ENCODE measurements around the gene TIE1.

TIE1 gene

DNA sequence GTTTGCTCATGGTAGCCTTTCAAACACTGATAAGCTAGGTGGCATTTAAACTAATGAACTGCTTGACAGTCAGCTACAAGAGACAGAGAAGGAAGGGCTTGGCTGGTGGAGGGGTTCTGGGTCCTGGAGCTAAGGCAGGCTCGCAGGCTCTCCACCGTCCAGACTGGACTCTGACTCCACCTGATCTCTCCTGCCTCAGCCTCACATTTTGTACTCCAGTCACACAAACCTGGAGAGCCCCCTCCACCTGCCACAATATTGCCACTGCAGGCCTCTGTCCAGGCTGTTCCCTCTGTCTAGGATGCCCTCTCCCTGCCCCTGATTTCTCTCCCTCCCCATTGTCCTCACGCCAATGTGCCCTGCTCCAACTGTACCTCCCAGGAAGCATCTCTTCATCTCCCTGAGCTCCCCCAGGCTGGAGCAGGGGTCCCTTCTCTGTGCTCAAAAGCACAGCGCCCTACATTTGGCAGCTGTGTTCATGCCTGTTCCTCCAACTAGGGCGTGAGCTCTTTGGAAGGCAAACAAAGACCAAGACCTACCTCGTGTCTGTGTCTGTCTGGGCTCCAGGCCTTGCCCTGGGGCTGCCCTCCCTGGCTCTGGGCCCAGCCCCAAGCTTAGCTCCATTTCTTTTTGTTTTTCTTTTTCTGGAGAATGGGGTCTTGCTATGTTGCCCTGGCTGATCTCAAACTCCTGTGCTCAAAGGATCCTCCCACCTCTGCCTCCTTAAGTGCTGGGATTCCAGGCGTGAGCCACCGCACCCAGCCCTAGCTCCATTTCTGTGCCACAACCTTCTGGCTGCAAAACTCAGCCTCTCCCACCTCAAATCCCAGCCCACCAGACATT is 2.9 kb downstream of the TIE1 start:
- no peak overlapping the region for H3K4me3 Mint-ChIP-seq
- DNase-seq (ENCODE audit: low spot score in 2 of 2) (no peak), ATAC-seq (replicated peaks; ENCODE audit: extremely low read depth, poor library complexity, severe bottlenecking) (no peak)
- H3K27me3 Mint-ChIP-seq = peaks cover 50% of the 10 kb centered on the region
- no peaks in the 10 kb centered on the region for H3K9me3 Mint-ChIP-seq
- no peaks in the 10 kb centered on the region for H3K4me1 Mint-ChIP-seq
- H3K27ac Mint-ChIP-seq (ENCODE audit: low read depth) = no peak overlapping the region
- peaks cover 3% of the 10 kb centered on the region for H3K36me3 Mint-ChIP-seq (ENCODE audit: insufficient read depth)

DNA sequence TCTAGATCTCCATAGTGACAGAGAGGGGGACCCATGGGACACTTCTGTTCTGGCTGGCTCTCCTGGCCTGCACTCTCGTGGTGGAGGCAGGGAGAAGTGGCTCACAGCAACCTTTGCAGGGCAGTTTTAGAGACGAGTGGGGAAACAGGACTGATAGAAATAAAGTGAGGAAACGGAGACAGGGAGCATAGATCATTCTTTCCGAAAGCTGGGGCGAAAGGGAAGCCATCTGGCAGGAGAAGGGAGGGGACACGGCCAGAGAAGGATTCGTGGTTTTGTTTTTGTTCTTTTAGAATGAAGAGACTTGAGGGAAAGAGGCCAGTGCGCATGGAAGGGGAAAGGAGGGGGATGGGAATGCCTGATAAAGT is 3.5 kb downstream of the TIE1 start:
- H3K27ac Mint-ChIP-seq (ENCODE audit: low read depth) = no peak overlapping the region
- peaks cover 52% of the 10 kb centered on the region for H3K27me3 Mint-ChIP-seq
- H3K4me3 Mint-ChIP-seq = no peak overlapping the region

DNA sequence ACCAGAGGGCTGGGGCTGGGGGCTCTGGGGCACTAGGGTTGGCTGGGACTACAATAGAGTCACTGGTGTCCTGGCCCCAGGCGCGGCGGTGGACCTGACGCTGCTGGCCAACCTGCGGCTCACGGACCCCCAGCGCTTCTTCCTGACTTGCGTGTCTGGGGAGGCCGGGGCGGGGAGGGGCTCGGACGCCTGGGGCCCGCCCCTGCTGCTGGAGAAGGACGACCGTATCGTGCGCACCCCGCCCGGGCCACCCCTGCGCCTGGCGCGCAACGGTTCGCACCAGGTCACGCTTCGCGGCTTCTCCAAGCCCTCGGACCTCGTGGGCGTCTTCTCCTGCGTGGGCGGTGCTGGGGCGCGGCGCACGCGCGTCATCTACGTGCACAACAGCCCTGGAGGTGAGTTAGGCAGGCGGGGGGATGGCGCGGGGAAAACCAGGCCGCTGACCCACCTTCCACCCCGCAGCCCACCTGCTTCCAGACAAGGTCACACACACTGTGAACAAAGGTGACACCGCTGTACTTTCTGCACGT is 4.1 kb downstream of the TIE1 start:
- Mint-ChIP-seq H3K9me3 (no peaks in the 10 kb centered on the region), H3K27me3 (peaks cover 52% of the 10 kb centered on the region), H3K27ac (ENCODE audit: low read depth) (no peak overlapping the region), H3K36me3 (ENCODE audit: insufficient read depth) (peaks cover 3% of the 10 kb centered on the region), H3K4me1 (no peaks in the 10 kb centered on the region), H3K4me3 (no peak overlapping the region)
- ATAC-seq (replicated peaks; ENCODE audit: extremely low read depth, poor library complexity, severe bottlenecking) (no peak), DNase-seq (ENCODE audit: low spot score in 2 of 2) (no peak)

More for the DNA sequence above, 3.5 kb downstream of the TIE1 start:
- ATAC-seq (replicated peaks; ENCODE audit: extremely low read depth, poor library complexity, severe bottlenecking) = no peak
- Mint-ChIP-seq H3K9me3 (no peaks in the 10 kb centered on the region), H3K4me1 (no peaks in the 10 kb centered on the region), H3K36me3 (ENCODE audit: insufficient read depth) (peaks cover 3% of the 10 kb centered on the region)
- no peak for DNase-seq (ENCODE audit: low spot score in 2 of 2)

DNA sequence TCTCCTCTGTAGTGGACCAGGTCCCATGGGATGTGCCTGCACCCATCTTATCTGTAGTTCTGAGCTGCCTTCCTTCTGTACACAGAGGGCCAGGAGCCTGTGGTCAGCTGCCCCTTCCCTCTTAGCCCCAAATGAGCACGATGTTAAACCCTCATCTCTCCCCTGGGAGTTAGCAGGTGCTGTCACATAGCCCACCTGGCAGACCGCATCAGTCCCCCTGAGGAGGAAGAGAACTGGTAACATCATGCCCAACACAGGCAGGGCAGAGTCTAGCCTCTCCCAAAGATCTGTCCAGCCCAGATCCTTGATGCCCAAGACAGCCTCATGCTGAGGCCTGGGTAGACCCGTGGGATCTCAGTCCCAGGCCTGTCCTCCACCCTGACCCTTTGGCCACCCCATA is 4.7 kb downstream of the TIE1 start:
- Mint-ChIP-seq H3K4me3 (no peak overlapping the region), H3K4me1 (no peaks in the 10 kb centered on the region), H3K36me3 (ENCODE audit: insufficient read depth) (peaks cover 3% of the 10 kb centered on the region), H3K27ac (ENCODE audit: low read depth) (no peak overlapping the region), H3K9me3 (no peaks in the 10 kb centered on the region), H3K27me3 (peaks cover 52% of the 10 kb centered on the region)
- ATAC-seq (replicated peaks; ENCODE audit: extremely low read depth, poor library complexity, severe bottlenecking) (no peak), DNase-seq (ENCODE audit: low spot score in 2 of 2) (no peak)

DNA sequence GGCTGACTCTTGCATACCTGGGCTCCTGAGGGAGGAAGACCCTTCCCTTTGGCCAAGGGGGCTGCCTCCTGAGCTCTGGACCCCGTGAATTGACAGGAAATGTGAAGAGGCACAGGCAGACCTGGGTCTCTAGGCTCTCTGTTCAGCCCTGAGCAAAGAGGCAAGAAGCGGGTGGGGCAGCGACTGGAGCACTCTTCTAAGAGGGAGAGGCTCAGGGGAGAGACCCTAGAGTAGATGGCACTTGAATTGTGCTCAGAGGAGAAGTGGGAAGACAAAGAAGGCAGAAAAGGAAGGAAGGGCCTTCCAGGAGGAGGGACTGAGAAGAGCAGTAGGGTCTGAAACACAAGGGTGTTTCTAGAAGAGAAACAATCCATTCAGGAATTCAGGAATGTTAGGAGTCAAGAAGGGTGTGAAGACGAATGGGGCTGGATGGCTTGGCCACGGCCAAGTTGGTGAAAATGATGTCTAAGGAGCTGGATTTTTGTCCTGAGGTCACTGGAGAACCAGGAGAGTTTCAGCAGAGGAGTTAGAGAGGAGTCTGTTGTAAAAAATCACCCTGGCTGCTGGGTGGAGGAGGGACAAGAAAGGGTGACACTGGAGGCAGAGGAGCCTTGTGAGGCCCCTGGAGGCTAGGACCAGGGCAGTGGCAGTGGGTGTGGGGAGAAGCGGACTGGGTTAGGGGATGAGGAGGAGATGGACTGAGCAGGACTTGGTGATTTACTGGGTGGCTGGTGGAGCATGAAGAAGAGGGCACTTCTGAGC is 5.3 kb downstream of the TIE1 start:
- no peaks in the 10 kb centered on the region for H3K9me3 Mint-ChIP-seq
- DNase-seq (ENCODE audit: low spot score in 2 of 2) (no peak), ATAC-seq (replicated peaks; ENCODE audit: extremely low read depth, poor library complexity, severe bottlenecking) (no peak)
- no peak overlapping the region for H3K4me3 Mint-ChIP-seq
- no peaks in the 10 kb centered on the region for H3K4me1 Mint-ChIP-seq
- no peak overlapping the region for H3K27ac Mint-ChIP-seq (ENCODE audit: low read depth)
- H3K36me3 Mint-ChIP-seq (ENCODE audit: insufficient read depth) = peaks cover 3% of the 10 kb centered on the region
- peaks cover 52% of the 10 kb centered on the region for H3K27me3 Mint-ChIP-seq

- Mint-ChIP-seq H3K27me3 (peaks cover 50% of the 10 kb centered on the region), H3K4me1 (no peaks in the 10 kb centered on the region), H3K9me3 (no peaks in the 10 kb centered on the region), H3K4me3 (no peak overlapping the region), H3K27ac (ENCODE audit: low read depth) (no peak overlapping the region), H3K36me3 (ENCODE audit: insufficient read depth) (peaks cover 3% of the 10 kb centered on the region)
- ATAC-seq (replicated peaks; ENCODE audit: extremely low read depth, poor library complexity, severe bottlenecking) = no peak
- no peak for DNase-seq (ENCODE audit: low spot score in 2 of 2)
Observed at GRCh38 chr1:43306688-43307457, 6.1 kb downstream of the TIE1 start.

GRCh38 chr1:43307458-43308158 is 6.8 kb downstream of the TIE1 start:
- ATAC-seq (replicated peaks; ENCODE audit: extremely low read depth, poor library complexity, severe bottlenecking) = no peak
- H3K27me3 Mint-ChIP-seq = peaks cover 43% of the 10 kb centered on the region
- H3K4me1 Mint-ChIP-seq = no peaks in the 10 kb centered on the region
- no peak overlapping the region for H3K27ac Mint-ChIP-seq (ENCODE audit: low read depth)
- H3K9me3 Mint-ChIP-seq = no peaks in the 10 kb centered on the region
- H3K36me3 Mint-ChIP-seq (ENCODE audit: insufficient read depth) = peaks cover 3% of the 10 kb centered on the region
- no peak for DNase-seq (ENCODE audit: low spot score in 2 of 2)
- H3K4me3 Mint-ChIP-seq = no peak overlapping the region

DNA sequence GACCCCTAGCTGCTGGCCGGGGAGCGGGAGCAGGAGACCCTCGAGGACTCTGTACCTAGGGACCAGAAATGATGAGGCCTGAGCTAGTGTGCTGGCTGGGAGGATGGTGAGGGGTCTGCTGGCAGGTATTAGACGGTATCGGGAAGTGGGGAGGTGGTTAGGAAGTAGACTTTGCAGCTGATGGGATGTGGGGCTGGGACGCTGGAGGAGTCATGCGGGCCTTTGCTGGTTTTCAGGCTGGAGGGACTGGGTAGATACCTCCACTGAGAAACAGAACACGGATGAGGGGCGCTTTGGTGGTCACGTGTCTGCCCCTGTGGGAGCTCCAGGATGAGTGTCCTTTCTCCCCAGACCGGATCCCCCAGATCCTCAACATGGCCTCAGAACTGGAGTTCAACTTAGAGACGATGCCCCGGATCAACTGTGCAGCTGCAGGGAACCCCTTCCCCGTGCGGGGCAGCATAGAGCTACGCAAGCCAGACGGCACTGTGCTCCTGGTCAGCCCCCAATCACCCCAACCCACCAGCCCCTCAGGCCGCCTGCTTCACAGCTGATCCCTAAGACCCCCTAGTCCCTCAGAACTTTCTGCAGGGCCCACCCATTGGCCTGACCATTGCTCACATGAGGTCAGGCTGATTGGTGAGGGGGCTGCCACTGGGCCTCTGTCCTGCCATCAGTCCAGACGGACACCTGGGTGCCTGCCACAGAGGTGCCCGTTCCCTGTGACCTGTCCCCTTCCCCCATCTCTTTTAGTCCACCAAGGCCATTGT is 8.0 kb downstream of the TIE1 start:
- H3K9me3 Mint-ChIP-seq = no peaks in the 10 kb centered on the region
- no peak overlapping the region for H3K4me3 Mint-ChIP-seq
- no peak for ATAC-seq (replicated peaks; ENCODE audit: extremely low read depth, poor library complexity, severe bottlenecking)
- no peaks in the 10 kb centered on the region for H3K4me1 Mint-ChIP-seq
- peaks cover 41% of the 10 kb centered on the region for H3K27me3 Mint-ChIP-seq
- H3K27ac Mint-ChIP-seq (ENCODE audit: low read depth) = no peak overlapping the region
- no peak for DNase-seq (ENCODE audit: low spot score in 2 of 2)
- peaks cover 3% of the 10 kb centered on the region for H3K36me3 Mint-ChIP-seq (ENCODE audit: insufficient read depth)

DNA sequence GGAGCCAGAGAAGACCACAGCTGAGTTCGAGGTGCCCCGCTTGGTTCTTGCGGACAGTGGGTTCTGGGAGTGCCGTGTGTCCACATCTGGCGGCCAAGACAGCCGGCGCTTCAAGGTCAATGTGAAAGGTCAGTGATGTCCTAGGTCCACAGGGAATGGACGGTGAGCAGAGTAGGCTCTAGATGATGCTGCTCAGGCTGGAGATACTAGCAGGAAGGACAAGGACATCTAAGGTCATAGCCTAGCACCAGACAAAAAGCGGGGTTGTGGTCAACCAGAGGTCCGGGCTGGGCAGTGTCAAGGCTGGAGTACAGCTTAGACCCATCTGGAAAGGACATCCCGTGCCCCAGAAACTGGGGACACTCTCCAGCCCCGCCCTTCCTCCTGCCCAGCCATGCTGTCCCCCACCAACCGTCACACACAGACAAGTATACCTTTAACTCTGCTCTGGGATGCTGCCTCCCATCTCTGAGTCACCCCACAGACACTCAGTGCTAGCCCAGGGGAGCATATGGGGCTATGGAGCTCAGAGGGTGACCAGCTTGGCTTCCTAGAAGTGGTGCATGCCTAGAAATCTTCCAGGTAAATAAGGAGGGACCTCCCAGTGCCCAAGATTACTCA is 8.7 kb downstream of the TIE1 start:
- Mint-ChIP-seq H3K36me3 (ENCODE audit: insufficient read depth) (peaks cover 3% of the 10 kb centered on the region), H3K4me1 (no peaks in the 10 kb centered on the region), H3K4me3 (no peak overlapping the region), H3K27ac (ENCODE audit: low read depth) (no peak overlapping the region), H3K9me3 (no peaks in the 10 kb centered on the region), H3K27me3 (peaks cover 34% of the 10 kb centered on the region)
- no peak for ATAC-seq (replicated peaks; ENCODE audit: extremely low read depth, poor library complexity, severe bottlenecking)
- no peak for DNase-seq (ENCODE audit: low spot score in 2 of 2)

DNA sequence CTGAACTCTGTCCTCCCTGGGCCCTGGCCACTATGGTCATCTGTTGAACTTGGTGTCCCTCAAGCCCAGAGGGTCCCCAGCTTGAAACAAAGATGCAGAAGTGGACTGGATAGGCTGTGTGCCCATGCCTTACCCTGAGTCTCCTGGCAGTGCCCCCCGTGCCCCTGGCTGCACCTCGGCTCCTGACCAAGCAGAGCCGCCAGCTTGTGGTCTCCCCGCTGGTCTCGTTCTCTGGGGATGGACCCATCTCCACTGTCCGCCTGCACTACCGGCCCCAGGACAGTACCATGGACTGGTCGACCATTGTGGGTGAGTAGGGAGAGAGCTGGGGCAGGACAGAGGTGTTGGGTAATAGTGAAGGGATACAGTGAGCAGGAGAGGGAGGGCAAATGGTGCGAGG is 10.7 kb downstream of the TIE1 start:
- peaks cover 19% of the 10 kb centered on the region for H3K27me3 Mint-ChIP-seq
- H3K4me3 Mint-ChIP-seq = no peak overlapping the region
- H3K36me3 Mint-ChIP-seq (ENCODE audit: insufficient read depth) = peaks cover 5% of the 10 kb centered on the region
- ATAC-seq (replicated peaks; ENCODE audit: extremely low read depth, poor library complexity, severe bottlenecking) = no peak
- H3K9me3 Mint-ChIP-seq = no peaks in the 10 kb centered on the region
- no peak for DNase-seq (ENCODE audit: low spot score in 2 of 2)
- no peaks in the 10 kb centered on the region for H3K4me1 Mint-ChIP-seq
- no peak overlapping the region for H3K27ac Mint-ChIP-seq (ENCODE audit: low read depth)

DNA sequence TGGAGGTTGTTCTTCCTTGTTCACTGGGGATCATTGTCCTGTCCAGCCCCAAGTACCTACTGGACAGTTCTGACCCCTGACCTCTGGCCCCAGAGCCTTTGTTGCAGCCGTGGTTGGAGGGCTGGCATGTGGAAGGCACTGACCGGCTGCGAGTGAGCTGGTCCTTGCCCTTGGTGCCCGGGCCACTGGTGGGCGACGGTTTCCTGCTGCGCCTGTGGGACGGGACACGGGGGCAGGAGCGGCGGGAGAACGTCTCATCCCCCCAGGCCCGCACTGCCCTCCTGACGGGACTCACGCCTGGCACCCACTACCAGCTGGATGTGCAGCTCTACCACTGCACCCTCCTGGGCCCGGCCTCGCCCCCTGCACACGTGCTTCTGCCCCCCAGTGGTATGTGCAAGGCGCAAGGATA is 11.4 kb downstream of the TIE1 start:
- Mint-ChIP-seq H3K27me3 (peaks cover 17% of the 10 kb centered on the region), H3K9me3 (no peaks in the 10 kb centered on the region), H3K27ac (ENCODE audit: low read depth) (no peak overlapping the region), H3K4me3 (no peak overlapping the region), H3K36me3 (ENCODE audit: insufficient read depth) (peaks cover 5% of the 10 kb centered on the region), H3K4me1 (no peaks in the 10 kb centered on the region)
- ATAC-seq (replicated peaks; ENCODE audit: extremely low read depth, poor library complexity, severe bottlenecking) (no peak), DNase-seq (ENCODE audit: low spot score in 2 of 2) (no peak)
